KBM-7 (cell line): Measurements from ENCODE around the gene STUB1.

Source experiments
- DNase-seq: peaks from one replicate; pipeline ENCODE4 v3.0.0-alpha.2; 2015
- in situ Hi-C: fragments of 300-500 bp; cut with MboI; formaldehyde crosslinking; loops from 2 replicates; pipeline ENCODE4 v1.14.3; 2020; ENCODE audit warnings: low sequenced_read_pairs, low pct_unique_long_range_greater_than_20kb, mixed read lengths

STUB1 gene

GRCh38 chr16:660459-661183 is 19.6 kb upstream of the STUB1 start:
- in situ Hi-C loops = no loop called here

DNA sequence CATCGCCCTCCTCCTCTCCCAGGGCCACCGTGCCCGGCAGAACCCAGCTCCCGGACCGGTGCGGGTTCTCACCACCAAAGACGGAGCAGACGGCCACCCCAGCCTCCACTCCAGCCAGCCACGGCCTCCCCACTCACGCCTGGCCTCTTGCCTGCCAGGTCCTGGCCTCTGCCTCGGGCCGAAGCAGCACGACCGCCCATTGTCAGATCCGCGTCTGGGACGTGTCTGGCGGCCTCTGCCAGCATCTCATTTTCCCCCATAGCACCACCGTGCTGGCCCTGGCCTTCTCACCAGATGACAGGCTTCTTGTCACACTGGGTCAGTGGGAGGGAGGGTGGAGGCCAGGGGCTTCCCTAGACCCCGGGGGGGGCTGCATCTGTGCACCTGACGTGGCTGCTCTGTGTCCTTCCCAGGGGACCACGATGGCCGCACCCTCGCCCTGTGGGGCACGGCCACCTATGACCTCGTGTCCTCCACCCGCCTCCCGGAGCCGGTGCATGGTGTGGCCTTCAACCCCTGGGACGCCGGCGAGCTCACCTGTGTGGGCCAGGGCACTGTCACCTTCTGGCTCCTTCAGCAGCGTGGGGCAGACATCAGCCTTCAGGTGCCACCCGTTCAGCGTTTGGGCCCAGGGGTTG is 18.9 kb upstream of the STUB1 start:
- in situ Hi-C loops = no loop called here
- DNase-seq = no peak

More at GRCh38 chr16:660459-661183, 19.6 kb upstream of the STUB1 start:
- no peak for DNase-seq

- DNase-seq = no peak
- in situ Hi-C loops = no loop called here
Observed at GRCh38 chr16:662095-662494, 18.1 kb upstream of the STUB1 start.

DNA sequence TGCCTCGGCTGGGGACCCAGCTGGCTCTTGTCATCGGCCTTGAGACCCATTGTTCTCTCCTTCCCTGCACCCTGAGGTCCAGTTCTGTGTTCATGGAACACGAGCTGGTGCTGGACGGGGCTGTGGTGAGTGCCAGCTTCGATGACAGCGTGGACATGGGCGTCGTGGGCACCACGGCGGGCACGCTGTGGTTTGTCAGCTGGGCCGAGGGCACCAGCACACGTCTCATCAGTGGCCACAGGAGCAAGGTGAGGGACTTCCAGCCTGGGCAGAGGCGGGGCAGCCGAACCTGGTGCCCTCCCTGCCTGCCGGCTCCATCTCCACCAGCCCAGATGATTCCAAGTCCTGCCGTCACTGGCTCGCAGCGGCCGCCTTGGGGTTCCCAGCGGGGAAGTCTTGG is 17.6 kb upstream of the STUB1 start:
- DNase-seq = no peak
- in situ Hi-C loops = no loop called here

- in situ Hi-C loops = no loop called here
- no peak for DNase-seq
Observed at GRCh38 chr16:666572-666971, 13.6 kb upstream of the STUB1 start.

- DNase-seq = no peak
- in situ Hi-C loops = no loop called here
Observed at GRCh38 chr16:667113-667779, 13.0 kb upstream of the STUB1 start.

- peak; percentile 87 for DNase-seq
- in situ Hi-C loops = no loop called here
Observed at GRCh38 chr16:667780-668518, 12.3 kb upstream of the STUB1 start, which contains the start of gene RHOT2. Gene RHOT2, plus strand, starts transcription at chr16:668132. Its CDS starts 68 bp downstream, at chr16:668200.

- in situ Hi-C loops = no loop called here
- DNase-seq = no peak
Observed at GRCh38 chr16:668519-669171, 11.6 kb upstream of the STUB1 start.

GRCh38 chr16:669666-670065 is 10.5 kb upstream of the STUB1 start:
- in situ Hi-C loops = no loop called here

GRCh38 chr16:670485-671352 is 9.5 kb upstream of the STUB1 start:
- in situ Hi-C loops = no loop called here
- no peak for DNase-seq

More at GRCh38 chr16:669666-670065, 10.5 kb upstream of the STUB1 start:
- DNase-seq = no peak

- in situ Hi-C loops = no loop called here
- DNase-seq = no peak
Observed at GRCh38 chr16:671353-672131, 8.7 kb upstream of the STUB1 start.

- in situ Hi-C loops = no loop called here
- DNase-seq = no peak
Observed at GRCh38 chr16:672371-672770, 7.8 kb upstream of the STUB1 start.

DNA sequence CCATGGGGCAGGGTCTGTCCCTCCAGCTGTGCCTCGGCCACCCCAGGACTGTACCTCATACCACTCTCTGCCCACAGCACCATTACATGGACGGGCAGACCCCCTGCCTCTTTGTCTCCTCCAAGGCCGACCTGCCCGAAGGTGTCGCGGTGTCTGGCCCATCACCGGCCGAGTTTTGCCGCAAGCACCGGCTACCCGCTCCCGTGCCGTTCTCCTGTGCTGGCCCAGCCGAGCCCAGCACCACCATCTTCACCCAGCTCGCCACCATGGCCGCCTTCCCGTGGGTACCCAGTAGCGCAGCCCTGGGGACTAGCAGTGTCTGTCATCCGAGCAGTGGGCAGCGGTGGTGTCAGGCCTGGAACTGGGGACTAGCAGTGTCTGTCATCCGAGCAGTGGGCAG is 7.4 kb upstream of the STUB1 start:
- in situ Hi-C loops = no loop called here
- no peak for DNase-seq

DNA sequence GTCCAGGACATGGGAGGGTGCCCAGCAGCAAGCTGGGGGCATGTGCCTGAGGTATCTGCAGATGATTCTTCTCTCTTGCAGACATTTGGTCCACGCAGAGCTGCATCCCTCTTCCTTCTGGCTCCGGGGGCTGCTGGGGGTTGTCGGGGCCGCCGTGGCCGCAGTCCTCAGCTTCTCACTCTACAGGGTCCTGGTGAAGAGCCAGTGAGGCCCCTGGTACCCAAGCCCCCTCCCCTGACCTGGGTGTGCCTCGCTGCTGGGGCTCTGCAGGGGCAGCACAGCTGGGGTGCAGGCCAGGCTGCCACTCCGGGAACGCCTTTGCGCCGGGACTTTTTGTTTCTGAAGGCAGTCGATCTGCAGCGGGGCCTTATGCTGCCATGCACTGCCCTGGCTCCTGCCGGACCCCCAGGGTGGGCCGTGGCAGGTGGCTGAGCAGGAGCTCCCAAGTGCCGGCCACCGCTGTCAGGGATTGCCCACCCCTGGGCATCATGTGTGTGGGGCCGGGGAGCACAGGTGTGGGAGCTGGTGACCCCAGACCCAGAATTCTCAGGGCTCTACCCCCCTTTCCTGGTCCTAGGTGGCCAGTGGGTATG is 6.7 kb upstream of the STUB1 start:
- no peak for DNase-seq
- in situ Hi-C loops = no loop called here

- in situ Hi-C loops = no loop called here
- DNase-seq = no peak
Observed at GRCh38 chr16:674214-674881, 5.9 kb upstream of the STUB1 start.

DNA sequence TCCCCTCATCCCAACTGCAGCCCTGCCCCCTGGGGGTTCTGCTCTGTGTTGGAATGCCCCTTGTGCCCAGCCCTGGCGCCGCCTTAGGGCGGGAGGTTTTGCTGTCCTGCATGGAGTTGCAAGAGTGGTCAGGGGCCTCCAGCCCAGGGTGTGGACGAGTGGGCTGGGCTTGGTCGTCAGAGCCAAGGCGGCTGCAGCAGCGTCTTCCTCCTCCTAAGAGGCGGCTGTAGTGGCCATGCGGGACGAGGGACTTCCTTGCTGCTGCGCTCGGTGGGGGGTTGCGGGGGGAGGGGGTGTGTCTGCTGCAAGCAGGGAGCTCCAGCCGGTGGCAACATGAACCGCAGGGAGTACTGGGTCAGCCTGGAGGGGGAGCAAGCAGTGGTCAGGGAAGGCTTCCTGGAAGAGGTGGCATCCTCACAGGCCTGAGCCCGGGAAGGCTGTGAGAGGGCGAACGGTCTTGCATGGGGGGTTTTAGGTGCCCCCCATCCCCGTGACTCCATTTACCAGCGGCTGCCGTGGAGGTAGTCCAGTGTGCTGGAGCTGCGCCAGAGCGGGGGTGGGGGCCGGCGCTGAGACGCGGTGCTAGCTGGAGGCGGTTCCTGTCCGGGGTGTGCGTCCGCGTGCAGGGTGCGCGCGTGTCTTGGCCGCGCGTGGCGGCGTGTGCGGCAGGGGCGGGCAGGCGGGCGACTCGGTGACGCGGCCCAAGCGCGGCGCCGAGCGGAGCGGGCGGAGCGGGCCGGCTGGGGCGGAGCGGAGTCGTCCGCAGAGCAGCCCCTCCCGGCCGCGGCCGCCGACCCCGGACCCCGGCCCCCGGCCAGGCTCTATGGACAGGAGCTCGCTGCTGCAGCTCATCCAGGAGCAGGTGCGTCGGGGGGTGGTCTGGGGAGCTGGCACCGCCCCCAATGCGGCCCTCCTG is 5.0 kb upstream of the STUB1 start, which contains the start of gene RHBDL1:
RHBDL1 (plus strand) TSS at position 704 of the 916 bp plus-strand sequence; CDS start at position 824, 120 bp downstream.
- DNase-seq = no peak
- in situ Hi-C loops = no loop called here
